GM21390 (cell line): ENCODE data around the gene ATRX.
"Not testable (repeated sequence)": the region's sequence is repeated elsewhere in the genome, so short reads cannot be mapped to it uniquely, and the experiment has no call there.

Experiments
- ATAC-seq: cut with Tn5 transposase; IDR thresholded peaks from one replicate; pipeline ENCODE4 v1.9.1; 2021; ENCODE audit not compliant: unreplicated experiment

ATRX gene

GRCh38 chrX:77510007-77510406 lies 276.0 kb downstream of the ATRX start:
- ATAC-seq, result no peak

GRCh38 chrX:77505227-77505626 lies 280.8 kb downstream of the ATRX start:
- ATAC-seq, result no peak

GRCh38 chrX:77502951-77503525 lies 283.0 kb downstream of the ATRX start:
- no peak for ATAC-seq

GRCh38 chrX:77500164-77500563 lies 285.9 kb downstream of the ATRX start:
- not testable (repeated sequence) for ATAC-seq

GRCh38 chrX:77493677-77494553 lies 292.1 kb downstream of the ATRX start:
- no peak for ATAC-seq

GRCh38 chrX:77484045-77484444 lies 302.0 kb downstream of the ATRX start:
- no peak for ATAC-seq

- no peak for ATAC-seq
Observed at GRCh38 chrX:77455437-77455836, 330.6 kb downstream of the ATRX start.
